HepG2 (cell line): ENCODE results near the gene RELB. TPM values are rescaled to one million over a fixed set of nuclear protein-coding genes. Genes with fewer than 3 reads are reported as not detected.

Experiments
- AHDC1 ChIP-seq: sonication (generic); formaldehyde crosslinking; IDR thresholded peaks from 2 replicates; pipeline ENCODE4 v1.5.1; 2020; ENCODE audit warnings: mild to moderate bottlenecking, missing genetic modification reagents, borderline replicate concordance
- CEBPZ ChIP-seq: IDR thresholded peaks from 2 replicates; pipeline ENCODE4 v1.6.1; 2012; ENCODE audit warnings: low read length, improper control_type of control experiment
- FOXJ3 ChIP-seq: sonication (generic); formaldehyde crosslinking; IDR thresholded peaks from 2 replicates; pipeline ENCODE4 v1.4.0; 2020; ENCODE audit warnings: missing genetic modification reagents, mild to moderate bottlenecking, borderline replicate concordance
- MLX ChIP-seq: IDR thresholded peaks from 2 replicates; pipeline ENCODE4 v1.6.1; 2016
- PHF8 ChIP-seq: sonication (generic); formaldehyde crosslinking; IDR thresholded peaks from 2 replicates; pipeline ENCODE4 v1.5.0; 2020; ENCODE audit warnings: missing genetic modification reagents
- RFX1 ChIP-seq: fragments of 450-650 bp; IDR thresholded peaks from 2 replicates; pipeline ENCODE4 v1.6.1; 2017
- SATB2 ChIP-seq: sonication (generic); formaldehyde crosslinking; IDR thresholded peaks from 2 replicates; pipeline ENCODE4 v1.5.0; 2020; ENCODE audit warnings: missing genetic modification reagents
- SIN3B ChIP-seq: fragments of 150-350 bp; IDR thresholded peaks from 2 replicates; pipeline ENCODE4 v1.6.1; 2014; ENCODE audit warnings: low read length
- ZNF383 ChIP-seq: sonication (generic); formaldehyde crosslinking; IDR thresholded peaks from 2 replicates; pipeline ENCODE4 v1.4.0; 2020; ENCODE audit warnings: missing genetic modification reagents, mild to moderate bottlenecking, borderline replicate concordance
- ZNF441 ChIP-seq: sonication (generic); formaldehyde crosslinking; IDR thresholded peaks from 2 replicates; pipeline ENCODE4 v1.7.0; 2021; ENCODE audit warnings: missing genetic modification reagents, borderline replicate concordance
- ZNF512B ChIP-seq: sonication (generic); formaldehyde crosslinking; IDR thresholded peaks from 2 replicates; pipeline ENCODE4 v1.5.1; 2020; ENCODE audit warnings: missing genetic modification reagents, mild to moderate bottlenecking, borderline replicate concordance
- polyA plus RNA-seq, 8 experiments: library from polyadenylated mRNA; depleted of rRNA in 3 of 8; stranded (reverse) in 7 of 8; unstranded in 1 of 8; fragments of >200 nt; fragmentation: Illumina TruSeq in 4 of 8; extraction: Trizol in 4 of 8; gene quantifications; 2 replicates each; pipeline versions ENCODE4 v1.2.1 to v1.2.3, GENCODE V29; 2011 to 2016; ENCODE audit warnings: low read depth in 4 of 8, missing spikeins in 1 of 8, mixed read lengths in 1 of 8; ENCODE audit not compliant: insufficient read depth in 1 of 8
- total RNA-seq, 5 experiments: library from RNA; depleted of rRNA; stranded (reverse); fragments of >200 nt; fragmentation: Illumina TruSeq; extraction: Trizol; gene quantifications; 2 replicates each; pipeline ENCODE4 v1.2.3, GENCODE V29; 2016; ENCODE audit warnings: low read depth in 1 of 5

Gene RELB
- total and polyA plus RNA-seq, 2 of the 13 experiments (the other 11 are each of a cell fraction or from before 2014, with no cell fraction given) = 1.9 to 3.5 TPM

- TF ChIP-seq ZNF512B (CRISPR knock-in tag) = no peak
- no peak for TF ChIP-seq AHDC1 (CRISPR knock-in tag)
- no peak for TF ChIP-seq RFX1
- TF ChIP-seq ZNF441 (CRISPR knock-in tag) = no peak
- TF ChIP-seq SATB2 = no peak
- no peak for TF ChIP-seq FOXJ3 (CRISPR knock-in tag)
- no peak for TF ChIP-seq MLX (CRISPR knock-in tag)
- TF ChIP-seq SIN3B = no peak
- no peak for TF ChIP-seq ZNF383 (CRISPR knock-in tag)
- no peak for TF ChIP-seq CEBPZ
- peak; percentile 99 for TF ChIP-seq PHF8 (CRISPR knock-in tag)
Measured at GRCh38 chr19:45038931-45039893, 37.9 kb downstream of the RELB start, which contains the start of gene CLASRP (continued).
